NCI-H345 (cell line): ENCODE measurements around the gene RCBTB1.
"Not testable (repeated sequence)": the region's sequence is repeated elsewhere in the genome, so short reads cannot be mapped to it uniquely, and the experiment has no call there.

Experiments
- DNase-seq: peaks from one replicate; lab custom pipeline; 2025; lab: John Stamatoyannopoulos, UW

Gene RCBTB1

DNA sequence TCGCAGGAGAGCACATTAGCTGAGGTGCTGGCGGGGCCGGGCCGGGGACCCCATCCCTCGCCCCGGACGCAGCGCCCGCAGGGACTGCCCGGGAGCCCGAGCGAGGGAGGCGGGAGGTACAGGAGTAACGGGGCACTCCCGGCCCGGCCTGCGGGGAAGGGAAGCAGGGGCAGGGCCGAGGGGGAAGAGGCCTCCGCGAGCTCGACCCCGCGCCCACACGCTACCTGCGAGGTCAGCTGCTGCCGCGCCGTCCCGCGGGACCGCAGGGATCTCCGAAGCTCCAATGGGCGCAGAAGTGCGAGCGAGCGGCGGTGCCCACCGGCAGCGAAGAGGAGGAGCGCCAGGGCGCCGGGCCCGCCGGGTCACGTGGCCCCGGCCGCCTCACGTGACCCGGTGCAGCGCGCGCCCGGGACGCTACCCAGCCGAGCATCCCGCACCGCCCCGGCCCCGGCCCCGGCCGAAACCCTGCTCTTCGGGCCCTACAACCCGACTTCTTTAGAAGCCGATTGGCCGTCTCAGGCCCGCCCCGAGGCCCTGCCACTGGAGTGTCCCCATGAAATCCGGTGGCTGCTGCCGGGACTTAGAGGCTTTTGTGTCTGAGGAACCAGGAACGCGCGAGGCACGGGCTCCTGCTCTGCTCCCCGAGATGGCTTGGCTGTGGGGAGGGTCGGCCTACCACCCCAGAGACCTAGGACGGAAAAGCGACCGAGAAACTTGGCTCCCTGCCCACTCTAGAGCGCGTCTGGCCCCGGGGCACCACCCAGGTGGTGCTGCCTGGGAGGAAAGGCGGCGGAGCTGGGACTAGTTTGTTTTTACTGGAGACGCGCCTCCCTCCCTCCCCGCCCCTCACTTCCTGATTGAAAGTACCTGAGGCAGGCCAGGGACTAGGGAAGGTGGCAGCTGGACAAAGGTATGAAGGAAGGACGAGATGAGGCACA, at the start of gene RCBTB1:
Gene RCBTB1, minus strand, starts transcription at position 339 of the 938 bp plus-strand sequence. CDS start 18,279 bp downstream, outside the sequence.
- DNase-seq = peak; percentile 30

DNA sequence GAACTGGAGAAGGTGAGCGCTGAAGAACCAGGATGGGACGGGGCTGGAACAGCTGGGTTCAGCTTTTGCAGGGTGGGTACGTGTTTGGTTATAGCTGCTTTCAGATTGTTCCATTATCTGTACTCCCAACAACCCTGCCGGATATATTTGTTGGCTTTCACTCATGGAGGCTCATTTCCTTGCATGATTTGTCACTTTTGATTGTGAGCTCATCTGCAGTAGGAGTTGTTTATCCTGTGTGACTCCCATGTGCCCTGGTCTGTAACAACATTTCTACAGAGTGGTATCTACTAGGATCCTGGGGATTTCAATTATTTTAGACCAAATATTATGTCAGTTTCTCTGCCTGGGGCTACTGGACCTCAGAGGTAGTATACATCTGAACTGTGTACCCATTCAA, 48.4 kb upstream of the RCBTB1 start:
- DNase-seq = no peak

DNA sequence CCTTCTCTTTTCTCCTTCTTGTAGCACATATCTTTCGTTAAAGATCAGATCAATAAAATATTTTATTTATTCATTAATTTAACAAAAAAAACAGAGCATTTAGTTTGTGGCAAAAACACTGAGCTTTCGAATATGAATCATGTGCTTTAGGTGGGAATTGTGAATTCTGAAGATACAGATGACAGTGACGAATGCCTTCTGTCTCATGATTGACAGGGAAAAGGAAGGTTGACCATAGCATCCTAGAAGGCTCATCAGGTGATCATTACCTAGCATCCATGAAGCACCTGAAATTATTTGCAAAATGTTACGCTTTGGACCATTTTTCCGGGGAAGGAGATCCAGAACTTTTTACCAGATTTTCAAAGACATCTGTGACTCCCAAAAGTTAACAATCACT, 46.8 kb upstream of the RCBTB1 start:
- no peak for DNase-seq

DNA sequence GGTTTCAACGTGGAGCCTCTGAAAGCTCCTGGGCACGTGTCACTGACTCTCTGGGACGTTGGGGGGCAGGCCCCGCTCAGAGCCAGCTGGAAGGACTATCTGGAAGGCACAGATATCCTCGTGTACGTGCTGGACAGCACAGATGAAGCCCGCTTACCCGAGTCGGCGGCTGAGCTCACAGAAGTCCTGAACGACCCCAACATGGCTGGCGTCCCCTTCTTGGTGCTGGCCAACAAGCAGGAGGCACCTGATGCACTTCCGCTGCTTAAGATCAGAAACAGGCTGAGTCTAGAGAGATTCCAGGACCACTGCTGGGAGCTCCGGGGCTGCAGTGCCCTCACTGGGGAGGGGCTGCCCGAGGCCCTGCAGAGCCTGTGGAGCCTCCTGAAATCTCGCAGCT, 45.2 kb upstream of the RCBTB1 start:
- no peak for DNase-seq

DNA sequence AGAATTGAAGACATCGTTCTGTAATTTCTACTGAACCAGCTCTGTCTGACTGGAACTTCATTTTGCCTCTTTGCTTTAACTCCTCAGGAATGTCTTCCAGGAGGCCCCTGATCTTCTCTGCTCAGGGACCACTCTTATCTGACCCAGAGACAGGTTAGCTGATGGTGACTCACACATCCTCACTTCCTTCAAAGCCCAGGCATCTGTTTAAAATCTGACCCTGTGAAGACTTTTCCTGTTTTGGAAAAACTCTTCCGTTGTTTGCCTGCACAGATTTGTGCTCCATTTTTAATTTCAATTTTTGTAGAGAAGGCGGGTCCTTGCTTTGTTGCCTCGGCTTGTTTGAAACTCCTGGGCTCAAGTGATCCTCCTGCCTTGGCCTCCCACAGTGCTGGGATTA, 44.6 kb upstream of the RCBTB1 start:
- DNase-seq = no peak

DNA sequence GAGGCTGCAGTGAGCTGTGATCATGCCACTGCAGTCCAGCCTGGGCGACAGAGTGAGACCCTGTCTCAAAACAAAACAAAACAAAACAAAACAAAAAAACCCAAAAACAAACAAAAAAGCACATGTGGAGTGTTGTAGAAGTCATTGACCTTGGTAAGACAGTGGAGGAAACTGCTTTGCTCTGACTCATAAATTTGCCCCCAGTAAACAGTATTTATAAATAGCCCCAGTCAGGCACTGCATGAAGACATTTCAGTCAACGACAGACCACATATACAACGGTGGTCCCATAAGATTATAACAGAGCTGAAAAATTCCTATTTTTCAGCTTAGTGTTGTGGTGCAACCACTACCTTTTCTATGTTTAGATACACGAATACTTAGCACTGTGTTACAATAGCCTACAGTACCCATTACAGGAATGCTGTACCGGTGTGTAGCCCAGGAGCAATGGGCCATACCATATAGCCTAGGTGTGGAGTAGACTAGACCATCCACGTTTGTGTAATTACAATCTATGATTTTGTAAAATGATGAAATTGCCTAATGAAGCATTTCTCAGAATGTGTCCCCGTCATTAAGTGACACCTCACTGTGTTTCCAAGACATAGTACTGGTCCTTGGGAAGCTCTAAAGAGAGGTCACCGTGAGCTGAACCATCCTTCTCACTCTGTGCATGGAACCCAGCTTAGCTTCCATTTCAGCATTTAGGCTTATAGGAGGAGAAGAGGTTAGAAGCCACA, 44.0 kb upstream of the RCBTB1 start:
- no peak for DNase-seq

DNA sequence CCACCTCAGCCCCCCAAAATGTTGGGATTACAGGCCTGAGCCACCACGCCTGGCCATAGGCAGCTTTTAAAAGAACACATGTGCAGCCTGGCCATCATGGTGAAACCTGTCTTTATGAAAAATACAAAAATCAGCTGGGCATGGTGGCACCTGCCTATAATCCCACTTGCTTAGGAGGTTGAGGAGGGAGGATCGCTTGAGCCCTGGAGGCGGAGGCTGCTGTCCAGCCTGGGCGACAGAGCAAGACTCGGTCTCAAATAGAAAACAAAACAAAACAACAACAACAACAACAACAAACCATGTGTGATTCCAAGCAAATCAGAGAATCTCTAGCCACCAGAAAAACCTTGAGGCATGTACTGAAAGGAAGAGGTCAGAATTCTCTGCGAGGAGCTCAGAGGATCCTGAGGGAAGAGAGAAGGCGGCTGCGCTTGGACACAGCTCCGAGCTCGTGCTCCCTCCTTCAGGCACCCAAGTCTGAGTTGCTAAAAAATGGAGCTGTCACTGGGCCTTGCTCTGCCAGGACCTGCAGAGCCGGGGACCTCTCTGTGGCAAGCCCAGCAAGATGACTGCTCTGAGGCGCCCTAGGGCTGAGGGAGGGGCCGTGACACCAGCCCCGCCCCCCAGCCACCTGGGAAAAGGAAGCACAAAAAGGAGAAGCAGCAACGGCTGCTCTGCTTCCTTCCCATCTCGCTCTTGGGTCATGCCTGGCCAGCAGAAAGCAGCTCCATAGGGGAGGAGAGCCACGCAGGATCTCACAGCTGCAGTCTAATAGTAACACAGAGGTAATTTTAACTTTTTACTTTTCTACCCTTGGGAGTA, 42.7 kb upstream of the RCBTB1 start, which contains the start of gene ARL11:
Gene ARL11, plus strand, starts transcription at position 677 of the 822 bp plus-strand sequence. CDS start 1,941 bp downstream, outside the sequence.
- DNase-seq = no peak

DNA sequence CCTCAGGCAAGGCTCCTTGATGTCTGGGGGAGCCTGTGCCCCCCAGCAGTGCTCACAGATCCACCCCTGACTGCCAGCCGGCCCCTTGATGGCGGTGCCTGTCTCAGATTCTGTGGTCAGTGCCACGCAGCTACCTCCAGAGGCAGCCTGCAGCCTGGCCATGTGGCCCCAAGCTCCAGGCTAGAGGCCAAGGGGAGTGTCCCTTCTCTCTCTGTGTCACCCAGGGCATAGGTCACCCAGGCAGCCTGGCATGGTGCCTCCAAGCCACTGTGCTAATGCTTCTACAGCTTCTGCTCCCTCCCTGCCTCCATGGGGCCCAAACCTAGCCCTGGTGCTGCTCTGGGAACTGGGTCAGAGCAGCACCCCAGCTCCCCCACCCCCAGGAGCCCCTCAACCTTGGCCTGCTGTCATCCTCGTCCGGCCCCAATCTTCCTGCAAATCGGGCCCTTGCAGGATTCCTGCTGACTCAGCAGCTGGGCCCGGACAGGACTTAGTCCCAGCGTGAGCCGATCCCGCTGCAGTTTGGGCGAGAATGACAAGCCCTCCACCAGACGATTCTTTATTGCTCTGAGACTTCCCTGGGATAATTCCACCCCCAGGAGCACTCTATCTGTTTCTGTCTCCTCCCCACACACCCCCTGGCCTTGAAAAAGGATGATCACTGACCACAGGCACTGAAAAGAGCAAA, 40.2 kb upstream of the RCBTB1 start:
- no peak for DNase-seq

DNA sequence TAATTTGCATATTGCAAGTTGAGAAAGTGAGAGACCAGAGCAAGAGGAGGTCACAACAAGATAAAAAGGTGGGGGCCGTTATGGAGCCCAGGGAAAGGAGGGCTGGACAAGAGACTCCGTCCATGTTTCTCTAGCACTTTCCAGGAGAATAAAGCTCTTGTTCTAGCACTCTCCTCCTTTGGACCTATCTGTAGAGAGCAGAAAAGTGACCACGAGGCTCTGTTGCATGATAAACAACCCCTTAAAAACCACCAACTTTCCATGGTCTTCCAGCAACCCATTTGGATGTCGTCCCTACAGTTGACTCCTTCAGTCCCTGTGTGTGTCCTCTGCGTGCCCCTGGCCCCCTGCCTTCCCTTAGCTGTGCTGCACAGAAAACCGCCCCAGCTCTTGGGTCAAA, 38.9 kb upstream of the RCBTB1 start:
- DNase-seq = no peak

DNA sequence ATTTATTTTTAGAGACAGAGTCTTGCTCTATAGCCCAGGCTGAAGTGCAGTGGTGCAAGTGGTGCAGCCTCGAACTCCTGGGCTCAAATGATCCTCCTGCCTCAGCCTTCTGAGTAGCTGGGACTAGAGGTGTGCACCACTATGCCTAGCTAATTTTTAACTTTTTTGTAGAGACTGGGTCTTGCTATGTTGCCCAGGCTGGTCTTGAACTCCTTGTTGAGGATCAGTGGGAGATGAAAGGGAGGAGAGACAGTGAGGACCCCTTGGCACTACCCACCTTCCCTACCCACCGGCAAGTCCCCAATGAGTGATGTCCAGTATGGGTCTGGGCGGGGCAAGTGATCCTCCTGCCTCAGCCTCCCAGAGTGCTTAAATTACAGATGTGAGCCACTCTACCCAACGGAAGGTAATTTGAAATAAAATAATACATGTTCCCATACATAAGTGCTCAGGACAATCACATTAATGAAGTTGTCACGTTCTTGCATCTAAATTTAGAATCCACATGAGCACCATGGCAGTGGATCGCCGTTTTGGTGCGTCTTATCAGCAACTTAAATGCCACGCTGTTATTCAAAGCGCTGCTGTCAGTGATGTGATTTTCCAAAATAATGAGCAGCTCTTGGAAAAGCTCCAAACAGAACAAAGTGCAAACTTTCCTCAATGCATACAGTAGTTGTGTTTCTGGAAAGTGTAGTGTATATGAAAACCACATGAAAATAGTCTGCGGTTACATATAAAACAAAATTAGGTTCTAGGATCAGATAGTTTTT, 37.0 kb upstream of the RCBTB1 start:
- DNase-seq = no peak

DNA sequence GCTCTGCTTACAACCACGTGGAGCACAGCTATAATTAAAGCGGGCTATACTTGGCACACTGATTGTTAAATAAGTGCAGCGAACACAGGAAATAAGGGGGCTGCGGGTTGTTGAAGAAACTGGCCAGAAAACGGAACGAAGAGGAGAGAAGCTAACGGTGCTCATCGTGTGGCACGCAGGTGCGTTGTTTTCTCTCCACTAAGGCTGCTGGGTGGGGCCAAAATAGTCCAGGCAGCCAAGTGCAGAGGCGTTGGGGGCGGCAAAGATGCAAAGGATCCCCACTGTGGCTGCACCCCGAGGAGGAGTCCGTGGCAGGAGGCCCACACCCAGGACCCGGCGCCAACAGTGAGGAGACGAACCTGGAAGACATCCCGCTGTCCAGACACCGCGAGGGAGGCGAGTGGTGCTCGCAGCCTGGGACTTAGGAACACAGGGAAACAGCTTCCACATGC, 34.8 kb upstream of the RCBTB1 start:
- no peak for DNase-seq

DNA sequence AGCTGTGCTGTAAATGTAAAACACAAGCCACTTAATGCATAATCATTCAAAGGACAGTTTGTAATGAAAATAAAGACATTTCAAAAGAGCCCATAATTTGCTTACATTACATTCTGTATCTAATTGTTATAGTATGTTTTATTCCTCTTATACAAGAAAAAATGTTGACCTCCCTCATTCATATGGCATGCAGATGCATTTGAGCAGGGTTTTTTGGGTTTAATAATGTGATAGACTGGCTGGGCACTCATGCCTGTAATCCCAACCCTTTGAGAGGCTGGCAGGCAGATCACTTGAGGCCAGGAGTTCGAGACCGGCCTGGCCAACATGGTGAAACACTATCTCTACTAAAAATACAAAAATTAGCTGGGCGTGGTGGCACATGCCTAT, 31.3 kb upstream of the RCBTB1 start:
- no peak for DNase-seq

DNA sequence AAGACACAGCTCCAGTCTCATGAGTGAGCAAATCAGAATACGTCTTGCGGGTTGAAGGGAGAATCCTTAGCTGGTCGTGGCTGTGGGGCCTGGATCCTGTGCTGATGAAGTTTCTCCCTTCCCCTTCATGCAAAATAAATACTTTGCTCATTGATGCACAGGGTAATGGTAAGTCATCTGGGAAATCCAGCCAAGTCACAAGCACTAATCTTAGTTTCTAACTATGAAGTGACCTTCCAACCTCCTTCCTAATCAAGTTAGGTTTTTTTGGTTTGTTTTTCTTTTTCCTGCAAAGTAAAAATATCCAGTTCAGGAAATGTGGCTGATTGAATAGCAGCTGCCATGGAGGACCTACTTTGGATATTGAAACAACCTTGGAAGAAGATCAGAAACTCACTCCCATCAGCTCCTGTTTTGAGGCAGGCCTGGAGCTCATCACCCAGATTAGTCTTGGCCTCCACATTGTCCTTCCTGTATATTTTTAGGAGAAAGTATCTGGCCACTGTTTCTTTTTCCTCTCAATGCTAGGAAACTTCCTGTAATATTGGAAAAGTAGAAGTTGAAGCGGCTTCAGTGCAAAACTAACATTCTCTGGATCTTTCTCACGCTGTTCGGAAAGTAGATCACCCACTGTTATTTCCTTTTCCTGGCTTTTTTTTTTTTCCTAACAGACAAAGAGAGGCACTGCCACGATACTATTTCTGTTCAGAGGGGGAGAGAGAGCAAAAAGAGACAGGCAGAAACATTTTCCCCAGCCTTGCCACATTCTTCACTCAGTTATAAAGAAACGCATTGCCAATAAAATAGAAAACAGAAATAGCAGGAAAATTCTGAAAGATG, 30.7 kb upstream of the RCBTB1 start:
- DNase-seq = no peak

DNA sequence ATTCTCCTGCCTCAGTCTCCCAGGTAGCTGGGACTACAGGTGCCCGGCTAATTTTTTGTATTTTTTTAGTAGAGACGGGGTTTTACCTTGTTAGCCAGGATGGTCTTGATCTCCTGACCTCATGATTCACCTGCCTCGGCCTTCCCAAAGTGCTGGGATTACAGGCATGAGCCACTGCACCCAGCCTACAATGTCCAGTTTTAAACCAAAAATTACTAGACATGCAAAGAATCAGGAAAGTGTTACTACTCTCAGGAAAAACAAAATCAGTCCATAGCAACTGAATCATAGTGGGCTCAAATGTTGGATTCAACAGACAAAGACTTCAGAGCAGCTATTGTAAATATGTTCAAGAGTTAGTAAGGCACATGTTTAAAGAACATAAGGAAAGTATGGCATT, 26.7 kb upstream of the RCBTB1 start:
- not testable (repeated sequence) for DNase-seq

DNA sequence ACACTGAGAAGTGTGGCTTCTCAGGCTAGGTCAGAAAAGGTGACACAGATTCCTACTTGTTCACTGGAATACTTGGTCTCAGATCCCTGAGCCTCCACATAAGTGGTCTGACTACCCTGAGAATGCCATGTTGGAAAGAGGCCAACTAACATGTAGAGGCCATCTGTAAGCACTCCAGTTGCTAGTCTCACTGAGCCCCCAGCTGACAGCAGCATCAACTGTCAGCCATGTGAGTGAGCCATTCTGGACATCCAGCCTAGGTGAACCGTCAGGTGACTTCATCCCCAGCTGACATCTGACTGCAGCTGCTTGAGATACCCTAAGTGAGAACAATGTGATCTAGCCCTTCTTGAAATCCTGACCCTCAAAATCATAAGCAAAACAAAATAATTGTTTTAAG, 24.8 kb upstream of the RCBTB1 start:
- DNase-seq = peak; percentile 67

DNA sequence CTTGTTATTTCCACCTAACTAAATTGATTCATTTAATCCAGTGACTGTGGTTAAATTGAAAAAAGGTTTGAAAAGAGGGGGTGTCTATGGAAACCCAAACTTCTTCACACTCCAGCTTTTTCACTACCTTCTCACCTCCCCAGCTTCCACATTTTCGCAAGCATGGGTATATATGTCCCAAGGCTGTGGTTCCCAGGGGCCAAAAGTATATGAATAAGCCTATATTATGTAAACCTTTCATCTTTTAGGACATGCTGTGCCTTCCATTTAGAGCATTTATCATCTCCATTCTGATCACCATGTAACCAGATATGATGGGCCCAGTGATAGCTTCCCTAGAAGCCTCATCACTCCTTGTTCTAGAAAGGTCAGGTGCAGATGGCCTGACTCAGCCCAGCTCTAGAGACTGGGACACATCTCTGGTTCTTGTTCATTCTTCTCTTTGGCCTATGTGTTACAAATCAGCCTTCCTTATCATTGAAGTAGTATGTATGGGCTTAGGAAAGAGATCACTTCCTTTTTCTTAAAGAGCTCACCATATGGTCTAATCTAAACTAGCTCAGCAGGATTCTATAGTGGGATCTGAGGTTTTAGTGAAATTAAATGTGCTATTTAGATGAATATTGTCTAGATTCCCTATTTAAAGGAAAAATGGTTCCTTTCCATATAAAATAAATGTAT, 23.4 kb upstream of the RCBTB1 start:
- DNase-seq = no peak

DNA sequence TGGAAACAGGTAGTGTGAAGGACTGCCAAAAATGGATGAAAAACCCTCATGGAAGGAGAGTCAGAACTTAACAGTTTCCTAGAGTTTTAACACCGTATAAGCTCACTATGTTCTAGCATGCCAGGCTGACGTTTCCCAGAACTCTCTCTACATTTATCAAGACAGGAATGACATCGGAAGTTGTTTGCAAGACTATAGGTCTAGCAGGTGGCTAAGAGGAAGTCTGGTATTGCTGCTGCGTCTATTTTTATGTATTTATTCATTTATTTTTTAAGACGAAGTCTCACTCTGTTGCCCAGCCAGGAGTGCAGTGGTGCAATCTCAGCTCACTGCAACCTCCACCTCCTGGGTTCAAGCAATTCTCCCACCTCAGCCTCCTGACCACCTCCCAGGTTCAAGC, 22.4 kb upstream of the RCBTB1 start:
- no peak for DNase-seq

DNA sequence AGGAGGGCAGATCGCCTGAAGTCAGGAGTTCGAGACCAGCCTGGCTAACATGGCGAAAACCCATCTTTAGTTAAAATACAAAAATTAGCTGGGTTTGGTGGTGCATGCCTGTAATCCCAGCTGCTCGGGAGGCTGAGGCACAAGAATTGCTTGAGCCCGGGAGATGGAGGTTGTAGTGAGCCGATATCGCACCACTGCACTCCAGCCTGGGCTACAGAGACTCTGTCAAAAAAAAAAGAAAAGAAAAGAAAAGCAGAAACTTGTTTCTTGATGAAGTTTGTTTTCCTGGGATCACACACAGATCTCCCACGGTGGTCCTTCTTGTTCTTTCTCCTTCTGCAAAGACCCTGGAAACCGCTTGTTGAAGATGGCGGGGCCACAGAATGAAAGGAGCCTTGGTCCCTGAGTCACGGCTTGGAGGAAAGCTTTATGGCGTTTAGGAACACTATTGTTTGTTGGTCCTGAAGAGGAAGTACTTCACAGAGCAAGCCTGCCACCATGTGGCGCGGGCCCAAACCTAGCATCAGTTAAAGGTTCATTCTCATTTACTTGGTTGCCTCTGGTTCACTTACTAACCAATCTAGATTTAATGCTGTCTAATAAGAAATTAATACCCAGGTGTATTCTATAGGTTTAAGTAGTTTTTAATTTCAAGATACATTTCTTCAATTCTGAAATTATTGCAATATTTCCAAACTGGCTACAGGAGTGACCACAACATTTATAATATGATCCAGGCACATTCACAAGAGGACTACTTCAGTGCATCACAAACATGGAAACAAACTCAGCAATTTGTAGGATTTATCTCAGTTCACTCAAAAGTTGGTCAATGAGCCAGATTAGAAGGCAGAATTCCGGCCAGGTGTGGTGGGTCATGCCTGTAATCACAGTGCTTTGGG, 21.6 kb upstream of the RCBTB1 start:
- DNase-seq = peak; percentile 50
